ENCODE results near the gene PHEX. TPM values are rescaled to one million over a fixed set of nuclear protein-coding genes. Genes with fewer than 3 reads are reported as not detected.
"Not testable (repeated sequence)": the region's sequence is repeated elsewhere in the genome, so short reads cannot be mapped to it uniquely, and the experiment has no call there.

PHEX gene
- total RNA-seq, 1 donor from 2014 or later: 0.36 TPM

GRCh38 chrX:22249371-22249770 is 217.2 kb downstream of the PHEX start:
- ATAC-seq: no peak

- no peak for ATAC-seq
Measured at GRCh38 chrX:22268706-22269105, 236.6 kb downstream of the PHEX start.

- ATAC-seq: no peak
Measured at GRCh38 chrX:22272613-22273012, 240.5 kb downstream of the PHEX start, which contains the start of gene CBLL2. CBLL2 (plus strand) TSS chrX:22272913; CDS start chrX:22272992, 79 bp downstream.

GRCh38 chrX:22273714-22274317 is 241.7 kb downstream of the PHEX start:
- no peak for ATAC-seq

- no peak for ATAC-seq
Measured at GRCh38 chrX:22276781-22277180, 244.7 kb downstream of the PHEX start.

- ATAC-seq: no peak
Measured at GRCh38 chrX:22278375-22278774, 246.2 kb downstream of the PHEX start.

- not testable (repeated sequence) for ATAC-seq
Measured at GRCh38 chrX:22289209-22289608, 257.1 kb downstream of the PHEX start.

- no peak for ATAC-seq
Measured at GRCh38 chrX:22296871-22297270, 264.7 kb downstream of the PHEX start.

- ATAC-seq: no peak
Measured at GRCh38 chrX:22300130-22300529, 268.0 kb downstream of the PHEX start.

Other genes starting within 250 kb of the PHEX start
- gene MBTPS2, start 192.7 kb upstream of the PHEX start, total RNA-seq: 7.9 TPM
- 0.56 TPM for gene YY2, start 176.3 kb upstream of the PHEX start, total RNA-seq
- 29.7 TPM for gene SMS, start 91.6 kb upstream of the PHEX start, total RNA-seq
- gene CBLL2, start 240.6 kb downstream of the PHEX start, total RNA-seq: not detected